Choroid plexus epithelial cell (primary cell): Measurements from ENCODE around the gene ATAD2B.
"Not testable (repeated sequence)": the region's sequence is repeated elsewhere in the genome, so short reads cannot be mapped to it uniquely, and the experiment has no call there.

Experiments used
- DNase-seq: peaks from one replicate; pipeline ENCODE4 v3.0.0-alpha.2; 2010; ENCODE audit warnings: low read depth
- H3K4me3 ChIP-seq: 2 replicates; pipeline ENCODE4 v1.5.1; 2011; ENCODE audit warnings: low read depth, mild to moderate bottlenecking, control low read depth, low read length, moderate library complexity
- TF ChIP-seq, protein P1 (sequence below): conservative IDR thresholded peaks from 2 replicates; pipeline ENCODE4 v1.5.1; 2011; ENCODE audit warnings: low read depth, mild to moderate bottlenecking, control low read depth, inconsistent platforms, low read length, moderate library complexity

The ATAD2B gene

DNA sequence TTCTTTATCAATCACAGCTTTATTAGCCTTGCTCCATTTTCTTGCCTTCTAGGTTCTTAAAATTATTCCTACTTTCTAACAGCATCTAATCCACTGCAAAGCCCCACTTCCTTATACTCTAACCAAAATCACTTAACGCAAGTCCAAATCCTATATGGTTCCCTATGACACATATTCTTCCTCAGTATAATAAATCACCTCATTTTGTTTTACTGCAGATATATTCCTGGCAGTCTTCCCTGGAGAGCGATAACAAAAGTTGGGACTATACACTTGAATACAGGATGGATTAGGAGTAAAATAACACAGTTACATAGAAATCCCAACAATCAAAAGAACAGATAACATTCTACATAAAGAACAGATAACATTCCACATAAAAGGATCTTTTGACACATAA lies 144.8 kb downstream of the ATAD2B start:
- no peak for DNase-seq
- TF ChIP-seq, protein P1, sequence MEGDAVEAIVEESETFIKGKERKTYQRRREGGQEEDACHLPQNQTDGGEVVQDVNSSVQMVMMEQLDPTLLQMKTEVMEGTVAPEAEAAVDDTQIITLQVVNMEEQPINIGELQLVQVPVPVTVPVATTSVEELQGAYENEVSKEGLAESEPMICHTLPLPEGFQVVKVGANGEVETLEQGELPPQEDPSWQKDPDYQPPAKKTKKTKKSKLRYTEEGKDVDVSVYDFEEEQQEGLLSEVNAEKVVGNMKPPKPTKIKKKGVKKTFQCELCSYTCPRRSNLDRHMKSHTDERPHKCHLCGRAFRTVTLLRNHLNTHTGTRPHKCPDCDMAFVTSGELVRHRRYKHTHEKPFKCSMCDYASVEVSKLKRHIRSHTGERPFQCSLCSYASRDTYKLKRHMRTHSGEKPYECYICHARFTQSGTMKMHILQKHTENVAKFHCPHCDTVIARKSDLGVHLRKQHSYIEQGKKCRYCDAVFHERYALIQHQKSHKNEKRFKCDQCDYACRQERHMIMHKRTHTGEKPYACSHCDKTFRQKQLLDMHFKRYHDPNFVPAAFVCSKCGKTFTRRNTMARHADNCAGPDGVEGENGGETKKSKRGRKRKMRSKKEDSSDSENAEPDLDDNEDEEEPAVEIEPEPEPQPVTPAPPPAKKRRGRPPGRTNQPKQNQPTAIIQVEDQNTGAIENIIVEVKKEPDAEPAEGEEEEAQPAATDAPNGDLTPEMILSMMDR, result no peak
- no peak overlapping the region for H3K4me3 ChIP-seq

DNA sequence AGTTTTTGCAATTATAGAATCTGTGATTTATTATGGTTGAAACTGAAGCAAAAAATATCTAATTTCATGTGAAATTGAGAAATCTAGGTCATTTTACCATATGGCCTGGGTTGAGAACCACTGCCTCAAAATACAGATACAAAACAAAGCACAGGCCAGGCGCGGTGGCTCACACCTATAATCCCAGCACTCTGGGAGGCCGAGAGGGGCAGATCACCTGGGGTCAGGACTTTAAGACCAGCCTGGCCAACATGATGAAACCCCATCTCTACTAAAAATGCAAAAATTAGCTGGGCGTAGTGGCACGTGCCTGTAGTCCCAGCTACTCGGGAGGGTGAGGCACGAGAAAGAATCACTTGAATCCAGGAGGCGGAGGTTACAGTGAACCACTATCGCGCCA lies 146.5 kb downstream of the ATAD2B start:
- not testable (repeated sequence) for DNase-seq, H3K4me3 ChIP-seq

- H3K4me3 ChIP-seq, result no peak overlapping the region
- TF ChIP-seq, protein P1, result no peak
- DNase-seq, result no peak
Observed at GRCh38 chr2:23777826-23778225, 149.1 kb downstream of the ATAD2B start.

GRCh38 chr2:23776021-23776420 lies 150.9 kb downstream of the ATAD2B start:
- no peak for DNase-seq
- H3K4me3 ChIP-seq, result no peak overlapping the region
- TF ChIP-seq, protein P1, result no peak

DNA sequence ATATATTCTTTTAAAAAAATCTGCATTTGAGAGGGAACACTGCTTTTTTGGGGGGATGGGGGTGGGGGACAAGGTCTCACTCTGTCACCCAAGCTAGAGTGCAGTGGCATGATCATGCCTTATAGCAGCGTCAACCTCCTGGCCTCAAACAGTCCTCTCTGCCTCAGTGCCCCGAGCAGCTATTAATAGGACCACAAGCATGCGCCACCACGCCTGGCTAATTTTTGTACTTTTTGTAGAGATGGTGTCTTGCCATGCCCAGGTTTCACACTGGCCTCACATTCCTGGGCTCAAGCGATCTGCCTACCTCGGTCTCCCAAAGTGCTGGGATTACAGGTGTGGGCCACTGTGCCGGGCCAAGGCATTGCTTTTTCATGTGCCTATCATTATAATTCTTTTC lies 154.2 kb downstream of the ATAD2B start:
- DNase-seq, result no peak
- no peak overlapping the region for H3K4me3 ChIP-seq
- TF ChIP-seq, protein P1, result no peak

DNA sequence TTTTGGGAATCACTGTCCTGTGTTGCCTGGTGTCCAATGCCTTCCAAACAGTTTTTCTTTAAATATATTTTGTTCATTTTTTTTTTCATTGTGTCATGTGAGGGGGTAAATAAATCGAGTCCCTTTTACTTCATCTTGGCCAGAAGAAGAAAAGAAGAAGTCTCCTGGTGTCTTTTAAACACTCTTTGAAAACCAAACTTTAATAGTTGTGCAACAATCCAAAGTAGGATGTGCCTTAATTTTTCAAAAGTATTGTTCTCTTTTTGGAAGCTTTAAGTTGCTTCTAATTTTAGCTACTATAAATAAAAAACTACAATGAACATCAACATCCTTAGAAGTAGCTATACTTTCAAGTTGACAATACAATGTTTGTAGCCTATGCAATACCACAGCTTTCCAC lies 154.9 kb downstream of the ATAD2B start:
- no peak for DNase-seq
- no peak overlapping the region for H3K4me3 ChIP-seq
- TF ChIP-seq, protein P1, result no peak

DNA sequence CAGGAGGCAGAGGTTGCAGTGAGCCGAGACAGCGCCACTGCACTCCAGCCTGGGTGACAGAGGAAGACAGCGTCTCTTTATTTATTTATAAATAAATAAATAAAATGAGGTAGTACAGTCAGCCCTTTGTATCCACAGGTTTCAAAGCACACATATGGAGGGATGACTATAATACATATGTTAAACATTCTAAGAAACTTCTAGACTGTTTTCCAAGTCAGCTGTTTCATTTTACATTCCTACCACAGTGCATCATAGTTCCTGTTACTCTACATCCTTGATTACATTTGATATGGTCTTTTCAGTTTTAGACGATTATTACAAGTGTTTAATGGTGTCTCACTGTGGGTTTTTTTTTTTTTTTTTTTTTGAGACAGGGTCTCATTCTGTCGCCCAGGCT lies 157.6 kb downstream of the ATAD2B start:
- TF ChIP-seq, protein P1, result no peak
- DNase-seq, result no peak
- H3K4me3 ChIP-seq, result no peak overlapping the region

DNA sequence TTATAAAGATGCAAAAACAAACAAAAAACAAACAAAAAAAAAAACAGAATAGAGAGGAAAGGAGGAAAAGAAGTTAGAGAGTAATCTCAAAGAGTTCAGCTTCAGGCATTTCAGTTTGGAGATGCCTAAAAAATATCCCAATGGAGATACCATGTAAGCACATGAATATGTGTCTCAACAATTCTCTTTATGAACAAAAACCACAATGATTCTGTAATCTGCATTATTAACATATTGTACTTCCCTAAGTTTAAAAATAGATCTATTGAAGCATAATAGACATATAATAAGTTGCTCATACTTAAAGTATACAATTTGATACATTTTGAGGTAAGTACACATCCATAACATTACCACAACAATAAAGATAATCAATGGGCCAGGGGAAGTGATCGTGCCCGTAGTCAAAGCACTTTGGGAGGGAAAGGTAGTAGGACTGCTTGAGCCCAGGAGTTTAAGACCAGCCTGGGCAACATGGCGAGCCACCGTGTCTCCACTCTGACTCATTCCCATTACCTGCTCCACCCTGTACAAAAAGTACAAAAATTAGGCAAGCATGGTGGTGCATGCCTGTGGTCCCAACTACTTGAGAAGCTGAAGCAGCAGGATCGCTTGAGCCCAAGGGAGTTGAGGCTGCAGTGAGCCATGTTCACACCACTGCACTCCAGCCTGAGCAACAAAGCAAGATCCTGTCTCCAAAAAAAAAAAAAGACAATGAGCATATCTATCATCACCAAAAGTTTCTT lies 158.9 kb downstream of the ATAD2B start:
- peak; percentile 20 for DNase-seq
- TF ChIP-seq, protein P1, result no peak
- H3K4me3 ChIP-seq, result no peak overlapping the region
